Measurements from ENCODE around the gene GYS1.

The GYS1 gene

GRCh38 chr19:48966541-48967345, 26.4 kb downstream of the GYS1 start:
- no peaks in the 10 kb centered on the region for H3K27me3 ChIP-seq (ENCODE audit: low read depth, low read length)
- no peaks in the 10 kb centered on the region for H3K9me3 ChIP-seq (ENCODE audit: control insufficient read depth in 1 of 2, low read length in 2 of 2)
- peak overlapping the region; percentile 95 to 97 for H3K4me3 ChIP-seq (ENCODE audit: low read depth in 1 of 2, low read length in 2 of 2)
- H3K4me1 ChIP-seq (ENCODE audit: control insufficient read depth in 1 of 2, insufficient read depth in 2 of 2, low read length in 2 of 2) = peaks cover 13 to 55% of the 10 kb centered on the region in 2 donors
- H3K36me3 ChIP-seq (ENCODE audit: control insufficient read depth in 1 of 2, insufficient read depth in 2 of 2, low read length in 2 of 2) = peaks cover 16 to 50% of the 10 kb centered on the region in 2 donors
- H3K27ac ChIP-seq (ENCODE audit: low read length) = peak overlapping the region; percentile 87

- peak overlapping the region; percentile 95 to 97 for H3K4me3 ChIP-seq (ENCODE audit: low read depth in 1 of 2, low read length in 2 of 2)
Measured at GRCh38 chr19:48965806-48966540, 27.1 kb downstream of the GYS1 start.

GRCh38 chr19:48965040-48965805, 27.9 kb downstream of the GYS1 start, which contains the start of gene FTL:
TSS of gene FTL (plus strand) at chr19:48965309. CDS start at chr19:48965508, 199 bp downstream.
- peaks cover 13 to 48% of the 10 kb centered on the region in 2 donors for H3K4me1 ChIP-seq (ENCODE audit: control insufficient read depth in 1 of 2, insufficient read depth in 2 of 2, low read length in 2 of 2)

More at GRCh38 chr19:48965806-48966540, 27.1 kb downstream of the GYS1 start:
- no peaks in the 10 kb centered on the region for H3K27me3 ChIP-seq (ENCODE audit: low read depth, low read length)
- H3K9me3 ChIP-seq (ENCODE audit: control insufficient read depth in 1 of 2, low read length in 2 of 2) = no peaks in the 10 kb centered on the region
- H3K36me3 ChIP-seq (ENCODE audit: control insufficient read depth in 1 of 2, insufficient read depth in 2 of 2, low read length in 2 of 2) = peaks cover 16 to 50% of the 10 kb centered on the region in 2 donors
- H3K4me1 ChIP-seq (ENCODE audit: control insufficient read depth in 1 of 2, insufficient read depth in 2 of 2, low read length in 2 of 2) = peaks cover 13 to 52% of the 10 kb centered on the region in 2 donors
- H3K27ac ChIP-seq (ENCODE audit: low read length) = peak overlapping the region; percentile 87

GRCh38 chr19:48964205-48965039, 28.7 kb downstream of the GYS1 start:
- Histone ChIP-seq H3K4me3 (ENCODE audit: low read depth in 1 of 2, low read length in 2 of 2) (peak overlapping the region; percentile 26 to 57), H3K9me3 (ENCODE audit: control insufficient read depth in 1 of 2, low read length in 2 of 2) (no peaks in the 10 kb centered on the region), H3K27me3 (ENCODE audit: low read depth, low read length) (no peaks in the 10 kb centered on the region), H3K36me3 (ENCODE audit: control insufficient read depth in 1 of 2, insufficient read depth in 2 of 2, low read length in 2 of 2) (peaks cover 11 to 39% of the 10 kb centered on the region in 2 donors), H3K4me1 (ENCODE audit: control insufficient read depth in 1 of 2, insufficient read depth in 2 of 2, low read length in 2 of 2) (peaks cover 13 to 48% of the 10 kb centered on the region in 2 donors), H3K27ac (ENCODE audit: low read length) (peak overlapping the region; percentile 89)

More at GRCh38 chr19:48965040-48965805, 27.9 kb downstream of the GYS1 start, which contains the start of gene FTL:
- peak within 1 kb of the TSS; percentile 95 to 97 for H3K4me3 ChIP-seq (ENCODE audit: low read depth in 1 of 2, low read length in 2 of 2)
- peaks cover 16 to 46% of the 10 kb centered on the region in 2 donors for H3K36me3 ChIP-seq (ENCODE audit: control insufficient read depth in 1 of 2, insufficient read depth in 2 of 2, low read length in 2 of 2)
- H3K9me3 ChIP-seq (ENCODE audit: control insufficient read depth in 1 of 2, low read length in 2 of 2) = no peaks in the 10 kb centered on the region
- peak within 1 kb of the TSS; percentile 89 for H3K27ac ChIP-seq (ENCODE audit: low read length)
- no peaks in the 10 kb centered on the region for H3K27me3 ChIP-seq (ENCODE audit: low read depth, low read length)

GRCh38 chr19:48963371-48964204, 29.5 kb downstream of the GYS1 start:
- Histone ChIP-seq H3K27ac (ENCODE audit: low read length) (peak overlapping the region; percentile 89), H3K4me1 (ENCODE audit: control insufficient read depth in 1 of 2, insufficient read depth in 2 of 2, low read length in 2 of 2) (peaks cover 13 to 42% of the 10 kb centered on the region in 2 donors), H3K9me3 (ENCODE audit: control insufficient read depth in 1 of 2, low read length in 2 of 2) (no peaks in the 10 kb centered on the region), H3K36me3 (ENCODE audit: control insufficient read depth in 1 of 2, insufficient read depth in 2 of 2, low read length in 2 of 2) (peaks cover 11 to 31% of the 10 kb centered on the region in 2 donors), H3K4me3 (ENCODE audit: low read depth in 1 of 2, low read length in 2 of 2) (peak overlapping the region; percentile 26 to 57), H3K27me3 (ENCODE audit: low read depth, low read length) (no peaks in the 10 kb centered on the region)

- Histone ChIP-seq H3K27ac (ENCODE audit: low read length) (peak overlapping the region; percentile 89), H3K4me1 (ENCODE audit: control insufficient read depth in 1 of 2, insufficient read depth in 2 of 2, low read length in 2 of 2) (peaks cover 9 to 35% of the 10 kb centered on the region in 2 donors), H3K36me3 (ENCODE audit: control insufficient read depth in 1 of 2, insufficient read depth in 2 of 2, low read length in 2 of 2) (peaks cover 11 to 27% of the 10 kb centered on the region in 2 donors), H3K9me3 (ENCODE audit: control insufficient read depth in 1 of 2, low read length in 2 of 2) (no peaks in the 10 kb centered on the region), H3K27me3 (ENCODE audit: low read depth, low read length) (no peaks in the 10 kb centered on the region), H3K4me3 (ENCODE audit: low read depth in 1 of 2, low read length in 2 of 2) (peak overlapping the region in 1 of 2 donors; percentile 26)
Measured at GRCh38 chr19:48962849-48963165, 30.3 kb downstream of the GYS1 start.

GRCh38 chr19:48962029-48962848, 30.9 kb downstream of the GYS1 start:
- Histone ChIP-seq H3K4me3 (ENCODE audit: low read depth in 1 of 2, low read length in 2 of 2) (no peak overlapping the region), H3K27me3 (ENCODE audit: low read depth, low read length) (no peaks in the 10 kb centered on the region), H3K9me3 (ENCODE audit: control insufficient read depth in 1 of 2, low read length in 2 of 2) (no peaks in the 10 kb centered on the region), H3K36me3 (ENCODE audit: control insufficient read depth in 1 of 2, insufficient read depth in 2 of 2, low read length in 2 of 2) (peaks cover 11 to 23% of the 10 kb centered on the region in 2 donors), H3K27ac (ENCODE audit: low read length) (peak overlapping the region; percentile 89), H3K4me1 (ENCODE audit: control insufficient read depth in 1 of 2, insufficient read depth in 2 of 2, low read length in 2 of 2) (peaks cover 9 to 30% of the 10 kb centered on the region in 2 donors)

GRCh38 chr19:48961673-48962028, 31.5 kb downstream of the GYS1 start:
- Histone ChIP-seq H3K36me3 (ENCODE audit: control insufficient read depth in 1 of 2, insufficient read depth in 2 of 2, low read length in 2 of 2) (peaks cover 7 to 20% of the 10 kb centered on the region in 2 donors), H3K27ac (ENCODE audit: low read length) (peak overlapping the region; percentile 89), H3K4me3 (ENCODE audit: low read depth in 1 of 2, low read length in 2 of 2) (no peak overlapping the region), H3K9me3 (ENCODE audit: control insufficient read depth in 1 of 2, low read length in 2 of 2) (no peaks in the 10 kb centered on the region), H3K27me3 (ENCODE audit: low read depth, low read length) (no peaks in the 10 kb centered on the region), H3K4me1 (ENCODE audit: control insufficient read depth in 1 of 2, insufficient read depth in 2 of 2, low read length in 2 of 2) (peaks cover 9 to 24% of the 10 kb centered on the region in 2 donors)

- Histone ChIP-seq H3K4me1 (ENCODE audit: control insufficient read depth in 1 of 2, insufficient read depth in 2 of 2, low read length in 2 of 2) (peaks cover 10 to 22% of the 10 kb centered on the region in 2 donors), H3K27me3 (ENCODE audit: low read depth, low read length) (no peaks in the 10 kb centered on the region), H3K4me3 (ENCODE audit: low read depth in 1 of 2, low read length in 2 of 2) (no peak overlapping the region), H3K36me3 (ENCODE audit: control insufficient read depth in 1 of 2, insufficient read depth in 2 of 2, low read length in 2 of 2) (peaks cover 2 to 17% of the 10 kb centered on the region in 2 donors), H3K9me3 (ENCODE audit: control insufficient read depth in 1 of 2, low read length in 2 of 2) (no peaks in the 10 kb centered on the region), H3K27ac (ENCODE audit: low read length) (peak overlapping the region; percentile 39)
Measured at GRCh38 chr19:48961051-48961649, 32.0 kb downstream of the GYS1 start.

All from muscle layer of duodenum (tissue), 2 donors.